H1 (cell line): ENCODE data around the gene LURAP1L. TPM values are rescaled to one million over a fixed set of nuclear protein-coding genes. Genes with fewer than 3 reads are reported as not detected.

ENCODE experiments used
- CEBPB ChIP-seq: IDR thresholded peaks from 2 replicates; pipeline ENCODE4 v1.6.1; 2012; ENCODE audit warnings: low read depth, low read length
- CHD2 ChIP-seq: IDR thresholded peaks from 2 replicates; pipeline ENCODE4 v1.6.1; 2012; ENCODE audit warnings: low read length, improper control_type of control experiment
- CTBP2 ChIP-seq: IDR thresholded peaks from 2 replicates; pipeline ENCODE4 v1.7.0; 2011; ENCODE audit warnings: borderline replicate concordance, mild to moderate bottlenecking, moderate library complexity, mixed read lengths, low read length; ENCODE audit not compliant: insufficient read depth, insufficient read length
- polyA plus RNA-seq, 7 experiments: library from polyadenylated mRNA; depleted of rRNA in 3 of 7; stranded (reverse) in 5 of 7; unstranded in 2 of 7; fragments of >200 nt in 5 of 7; fragments of 200-250 nt in 2 of 7; gene quantifications; 1 replicate in 5 of 7; 2 replicates in 1 of 7; 4 replicates in 1 of 7; pipeline versions ENCODE4 v1.2.1 to v1.2.3, GENCODE V29; 2011 to 2013; ENCODE audit warnings: missing spikeins in 2 of 7, mixed read lengths in 2 of 7
- total RNA-seq: library from RNA; stranded (reverse); fragmentation: NEBNext Ultra II Directional; extraction: Animal tissue kit (Norgen Biotek cat#: 25700); gene quantifications from 2 replicates; pipeline ENCODE4 v1.2.1, GENCODE V29; 2021

Gene LURAP1L
- total and polyA plus RNA-seq, 2 of the 8 experiments (the other 6 are each of a cell fraction or from before 2014, with no cell fraction given), result 0.63 to 1.2 TPM

DNA sequence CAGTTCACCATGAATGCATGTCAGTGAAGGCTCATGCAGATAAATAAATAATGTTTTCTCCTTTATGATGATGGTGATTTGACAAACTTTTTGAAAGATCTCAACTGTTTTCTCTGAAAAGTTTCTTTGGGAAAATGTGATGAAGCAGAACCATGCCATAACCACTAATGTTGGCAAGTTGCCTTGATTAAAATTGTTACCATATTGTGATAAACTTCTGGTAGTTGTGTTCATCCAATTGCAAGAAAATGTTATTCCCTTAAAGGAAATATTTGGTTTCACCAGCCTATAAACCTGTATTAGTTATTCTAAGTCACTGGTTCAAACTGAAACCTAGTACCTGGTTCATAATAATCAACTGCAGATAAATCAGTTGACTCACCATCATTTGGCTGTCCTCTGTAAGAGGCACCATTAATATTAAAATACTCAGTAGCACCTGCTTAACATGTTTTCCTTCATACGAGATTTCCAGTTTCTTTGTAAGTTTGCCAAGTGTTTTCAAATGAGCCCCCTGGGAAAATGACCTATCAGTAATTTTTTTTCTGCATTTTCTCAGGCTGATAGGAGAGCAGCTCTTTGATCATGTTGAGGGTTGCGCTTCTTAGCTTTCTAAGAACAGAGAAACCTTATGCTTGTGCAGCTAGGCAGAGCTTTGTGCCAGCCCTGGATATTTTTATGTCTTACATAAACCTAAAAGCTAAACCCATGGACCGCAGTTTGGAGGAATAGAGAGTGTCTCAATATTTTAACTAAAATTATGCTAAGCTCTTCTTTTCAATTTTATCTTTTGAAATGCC, 88.0 kb downstream of the LURAP1L start (continued):
- TF ChIP-seq CEBPB (no peak), CTBP2 (no peak), CHD2 (no peak)
